NCI-H2029 treated with DMSO at 0.1 percent for 48 hours (cell line): ENCODE measurements around the gene MRPS15.

Experiments
- DNase-seq: peaks from one replicate; lab custom pipeline; 2025; lab: John Stamatoyannopoulos, UW

The MRPS15 gene

GRCh38 chr1:36458910-36459309 lies 5.3 kb downstream of the MRPS15 start:
- DNase-seq, result no peak

- DNase-seq, result peak; percentile 58
Observed at GRCh38 chr1:36457691-36458090, 6.5 kb downstream of the MRPS15 start.

- DNase-seq, result no peak
Observed at GRCh38 chr1:36456391-36456928, 7.7 kb downstream of the MRPS15 start.

GRCh38 chr1:36455386-36455785 lies 8.8 kb downstream of the MRPS15 start:
- DNase-seq, result no peak

- no peak for DNase-seq
Observed at GRCh38 chr1:36453600-36454388, 10.4 kb downstream of the MRPS15 start.

GRCh38 chr1:36453051-36453450 lies 11.1 kb downstream of the MRPS15 start:
- DNase-seq, result no peak

- no peak for DNase-seq
Observed at GRCh38 chr1:36450919-36451305, 13.3 kb downstream of the MRPS15 start.

GRCh38 chr1:36450270-36450918 lies 13.8 kb downstream of the MRPS15 start, which contains the start of gene OSCP1:
Gene OSCP1 (minus strand): TSS chr1:36450451. CDS start chr1:36450369, 82 bp downstream.
- DNase-seq, result peak; percentile 100

GRCh38 chr1:36448530-36449056 lies 15.6 kb downstream of the MRPS15 start:
- no peak for DNase-seq

GRCh38 chr1:36447450-36447849 lies 16.7 kb downstream of the MRPS15 start:
- no peak for DNase-seq

- no peak for DNase-seq
Observed at GRCh38 chr1:36446746-36447145, 17.4 kb downstream of the MRPS15 start.

GRCh38 chr1:36446271-36446670 lies 17.9 kb downstream of the MRPS15 start:
- DNase-seq, result no peak

GRCh38 chr1:36443297-36443696 lies 20.9 kb downstream of the MRPS15 start:
- DNase-seq, result no peak

GRCh38 chr1:36442337-36442736 lies 21.8 kb downstream of the MRPS15 start:
- DNase-seq, result no peak

- no peak for DNase-seq
Observed at GRCh38 chr1:36440646-36441045, 23.5 kb downstream of the MRPS15 start.

GRCh38 chr1:36440044-36440443 lies 24.1 kb downstream of the MRPS15 start:
- DNase-seq, result no peak

- DNase-seq, result no peak
Observed at GRCh38 chr1:36438715-36439114, 25.5 kb downstream of the MRPS15 start.

- DNase-seq, result no peak
Observed at GRCh38 chr1:36436821-36437220, 27.4 kb downstream of the MRPS15 start.

GRCh38 chr1:36433102-36433501 lies 31.1 kb downstream of the MRPS15 start:
- no peak for DNase-seq

GRCh38 chr1:36432616-36433015 lies 31.6 kb downstream of the MRPS15 start:
- no peak for DNase-seq

GRCh38 chr1:36425791-36426190 lies 38.4 kb downstream of the MRPS15 start:
- peak; percentile 58 for DNase-seq

GRCh38 chr1:36421649-36422048 lies 42.5 kb downstream of the MRPS15 start:
- DNase-seq, result no peak

- peak; percentile 96 for DNase-seq
Observed at GRCh38 chr1:36420836-36421317, 43.3 kb downstream of the MRPS15 start.
